CD14-positive monocyte (primary cell): ENCODE measurements around the gene MED27. TPM values are rescaled to one million over a fixed set of nuclear protein-coding genes. Genes with fewer than 3 reads are reported as not detected.

Experiments
- DNase-seq, 3 donors: peaks; one replicate each; pipeline ENCODE4 v3.0.0-alpha.2; 2011 to 2022
- H2AFZ ChIP-seq: 2 replicates; pipeline ENCODE4 v1.6.0; 2012; ENCODE audit warnings: mild to moderate bottlenecking, low read depth, low read length, inconsistent platforms; ENCODE audit not compliant: insufficient read depth, poor library complexity, severe bottlenecking
- H3K27ac ChIP-seq, 2 donors: 1 replicate in 1 of 2; 2 replicates in 1 of 2; pipeline ENCODE4 v1.5.1; 2012 to 2013; ENCODE audit warnings: low read length in 2 of 2, control low read depth in 1 of 2, inconsistent platforms in 1 of 2, low read depth in 1 of 2, mild to moderate bottlenecking in 1 of 2
- H3K27me3 ChIP-seq, 2 donors: one replicate each; pipeline versions ENCODE4 v1.6.0 to v1.6.1; 2011 to 2013; ENCODE audit warnings: low read length in 2 of 2; ENCODE audit not compliant: control insufficient read depth in 2 of 2, insufficient read depth in 2 of 2
- H3K36me3 ChIP-seq, 2 donors: replicated peaks in 1 of 2; 1 replicate in 1 of 2; 2 replicates in 1 of 2; pipeline versions ENCODE4 v1.5.1 to v1.6.1; 2012 to 2013; ENCODE audit warnings: low read length in 2 of 2, control low read depth in 1 of 2, inconsistent platforms in 1 of 2, mild to moderate bottlenecking in 1 of 2; ENCODE audit not compliant: insufficient read depth in 2 of 2, control insufficient read depth in 1 of 2
- H3K4me1 ChIP-seq, 2 donors: 1 replicate in 1 of 2; 2 replicates in 1 of 2; pipeline versions ENCODE4 v1.5.1 to v1.6.1; 2012 to 2013; ENCODE audit warnings: low read length in 2 of 2, control low read depth in 1 of 2, inconsistent platforms in 1 of 2, mild to moderate bottlenecking in 1 of 2, moderate library complexity in 1 of 2; ENCODE audit not compliant: insufficient read depth in 2 of 2, control insufficient read depth in 1 of 2
- H3K4me2 ChIP-seq: replicated peaks from 2 replicates; pipeline ENCODE3; 2012; ENCODE audit warnings: low read length, moderate library complexity, mild to moderate bottlenecking; ENCODE audit not compliant: poor library complexity, severe bottlenecking; ENCODE audit errors: extremely low read depth
- H3K4me3 ChIP-seq, 3 experiments: fragments of 200-600 bp in 1 of 3; sonication (generic) in 1 of 3; replicated peaks in 1 of 3; 1 replicate in 2 of 3; 2 replicates in 1 of 3; pipeline ENCODE4 v1.5.1; 2011 to 2013; ENCODE audit warnings: low read length in 3 of 3, mild to moderate bottlenecking in 3 of 3, control low read depth in 2 of 3, low read depth in 2 of 3, inconsistent platforms in 1 of 3, moderate library complexity in 1 of 3
- H3K79me2 ChIP-seq: 2 replicates; pipeline ENCODE4 v1.6.0; 2012; ENCODE audit warnings: mild to moderate bottlenecking, control low read depth, inconsistent platforms, low read length, moderate library complexity; ENCODE audit not compliant: insufficient read depth
- H3K9ac ChIP-seq: 2 replicates; pipeline ENCODE4 v1.6.0; 2017; ENCODE audit warnings: low read length, mild to moderate bottlenecking; ENCODE audit not compliant: insufficient read depth, poor library complexity, severe bottlenecking
- H3K9me3 ChIP-seq, 2 donors: replicated peaks in 1 of 2; 1 replicate in 1 of 2; 2 replicates in 1 of 2; pipeline versions ENCODE4 v1.5.1 to v1.6.1; 2012 to 2013; ENCODE audit warnings: low read length in 2 of 2, control low read depth in 1 of 2; ENCODE audit not compliant: control insufficient read depth in 1 of 2, insufficient read depth in 1 of 2
- H4K20me1 ChIP-seq: 2 replicates; pipeline ENCODE4 v1.6.0; 2012; ENCODE audit warnings: mild to moderate bottlenecking, low read length, control low read depth, moderate library complexity; ENCODE audit not compliant: insufficient read depth
- H3K27ac Mint-ChIP-seq, 7 donors: one replicate each; pipeline ENCODE4 v1.8.0; 2020; ENCODE audit warnings: mild to moderate bottlenecking in 7 of 7, mixed read lengths in 7 of 7, moderate library complexity in 6 of 7, inconsistent platforms in 2 of 7
- H3K27me3 Mint-ChIP-seq, 3 donors: one replicate each; pipeline ENCODE4 v1.8.0; 2021 to 2022; ENCODE audit warnings: low read depth in 3 of 3, mild to moderate bottlenecking in 3 of 3, mixed read lengths in 3 of 3, moderate library complexity in 3 of 3, inconsistent platforms in 1 of 3
- H3K36me3 Mint-ChIP-seq, 2 donors: one replicate each; pipeline ENCODE4 v1.8.0; 2020; ENCODE audit warnings: mixed read lengths in 2 of 2, inconsistent platforms in 1 of 2, mild to moderate bottlenecking in 1 of 2
- H3K4me1 Mint-ChIP-seq: one replicate; pipeline ENCODE4 v1.8.0; 2020; ENCODE audit warnings: mild to moderate bottlenecking, mixed read lengths
- H3K4me3 Mint-ChIP-seq, 2 donors: one replicate each; pipeline ENCODE4 v1.8.0; 2020; ENCODE audit warnings: mild to moderate bottlenecking in 2 of 2, mixed read lengths in 2 of 2, moderate library complexity in 1 of 2
- H3K9me3 Mint-ChIP-seq, 7 donors: one replicate each; pipeline ENCODE4 v1.8.0; 2020 to 2022; ENCODE audit warnings: mixed read lengths in 7 of 7, mild to moderate bottlenecking in 6 of 7, moderate library complexity in 6 of 7, inconsistent platforms in 2 of 7
- WGBS: methylation state at CpG from one replicate; pipeline ENCODE4 v1.1.5; 2013; ENCODE audit warnings: missing lambda C conversion rate; ENCODE audit not compliant: insufficient coverage; 5-methylcytosine and 5-hydroxymethylcytosine counted together
- intact Hi-C, 2 donors: fragments of 100-400 bp; cut with micrococcal nuclease; formaldehyde crosslinking; loops; one replicate each; pipeline versions ENCODE4 v1.15.0 to v1.15.1; 2023
- polyA plus RNA-seq, 3 donors: library from polyadenylated mRNA; depleted of rRNA in 1 of 3; unstranded in 2 of 3; stranded (reverse) in 1 of 3; fragments of 300-500 nt in 2 of 3; fragments of >200 nt in 1 of 3; fragmentation: Illumina TruSeq in 2 of 3; gene quantifications; 1 replicate in 2 of 3; 2 replicates in 1 of 3; pipeline ENCODE4 v1.2.3, GENCODE V29; 2012 to 2021
- TF ChIP-seq, protein P1 (sequence below): fragments of 200-600 bp; IDR thresholded peaks from one replicate; pipeline ENCODE4 v1.8.0; 2022; ENCODE audit warnings: antibody characterized with exemption, mild to moderate bottlenecking

MED27 gene
- polyA plus RNA-seq, 3 donors, result 14.0 to 26.9 (median 25.8) TPM

DNA sequence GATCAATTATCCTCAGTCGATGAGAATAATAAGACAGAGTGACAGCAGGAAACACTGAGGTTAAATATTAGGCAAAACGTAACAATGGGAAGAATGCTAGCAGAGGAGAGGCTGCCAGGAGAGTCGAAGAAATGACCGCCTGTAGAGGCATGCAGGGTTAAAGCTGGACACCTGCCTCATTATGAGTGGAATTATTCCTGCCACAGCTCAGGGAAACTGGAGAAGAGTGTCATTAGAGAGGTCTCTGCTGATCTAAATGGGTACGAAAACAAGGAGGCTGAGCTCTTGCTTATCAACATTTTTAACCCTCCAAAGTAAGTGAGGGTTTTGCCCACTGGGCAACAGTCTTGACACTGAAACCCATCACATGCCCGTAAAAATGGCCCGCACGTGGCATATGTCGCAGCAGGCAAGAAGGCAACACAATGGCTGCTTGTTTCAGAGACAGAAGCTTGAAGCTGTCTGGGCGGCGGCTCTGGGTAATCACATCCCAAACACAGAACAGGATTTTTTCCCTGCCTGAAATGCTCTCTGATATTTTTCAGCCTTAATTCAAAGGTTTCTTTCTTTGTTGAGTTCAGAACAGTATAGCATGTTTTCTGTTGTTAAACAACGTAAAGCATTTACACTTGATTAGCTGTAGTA lies 118.7 kb downstream of the MED27 start:
- Histone ChIP-seq H3K79me2 (no peaks in the 10 kb centered on the region), H3K9ac (no peak overlapping the region), H2AFZ (no peak overlapping the region), H3K27me3 (no peaks in the 10 kb centered on the region), H3K4me3 (no peak overlapping the region), H3K27ac (no peak overlapping the region), H3K4me1 (no peaks in the 10 kb centered on the region), H3K9me3 (no peaks in the 10 kb centered on the region), H4K20me1 (peaks cover under 1% of the 10 kb centered on the region), H3K4me2 (no peak overlapping the region), H3K36me3 (peaks cover 0 to 18% of the 10 kb centered on the region in 2 donors)
- Mint-ChIP-seq H3K9me3 (no peaks in the 10 kb centered on the region), H3K4me3 (no peak overlapping the region), H3K27ac (no peak overlapping the region), H3K36me3 (peaks cover 11 to 20% of the 10 kb centered on the region in 2 donors), H3K27me3 (no peaks in the 10 kb centered on the region), H3K4me1 (no peaks in the 10 kb centered on the region)
- TF ChIP-seq, protein P1, sequence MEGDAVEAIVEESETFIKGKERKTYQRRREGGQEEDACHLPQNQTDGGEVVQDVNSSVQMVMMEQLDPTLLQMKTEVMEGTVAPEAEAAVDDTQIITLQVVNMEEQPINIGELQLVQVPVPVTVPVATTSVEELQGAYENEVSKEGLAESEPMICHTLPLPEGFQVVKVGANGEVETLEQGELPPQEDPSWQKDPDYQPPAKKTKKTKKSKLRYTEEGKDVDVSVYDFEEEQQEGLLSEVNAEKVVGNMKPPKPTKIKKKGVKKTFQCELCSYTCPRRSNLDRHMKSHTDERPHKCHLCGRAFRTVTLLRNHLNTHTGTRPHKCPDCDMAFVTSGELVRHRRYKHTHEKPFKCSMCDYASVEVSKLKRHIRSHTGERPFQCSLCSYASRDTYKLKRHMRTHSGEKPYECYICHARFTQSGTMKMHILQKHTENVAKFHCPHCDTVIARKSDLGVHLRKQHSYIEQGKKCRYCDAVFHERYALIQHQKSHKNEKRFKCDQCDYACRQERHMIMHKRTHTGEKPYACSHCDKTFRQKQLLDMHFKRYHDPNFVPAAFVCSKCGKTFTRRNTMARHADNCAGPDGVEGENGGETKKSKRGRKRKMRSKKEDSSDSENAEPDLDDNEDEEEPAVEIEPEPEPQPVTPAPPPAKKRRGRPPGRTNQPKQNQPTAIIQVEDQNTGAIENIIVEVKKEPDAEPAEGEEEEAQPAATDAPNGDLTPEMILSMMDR, result no peak
- intact Hi-C loops, result no loop called here
- WGBS, result 93% methylated on average over 9 of the region's 12 CpGs
- no peak for DNase-seq

DNA sequence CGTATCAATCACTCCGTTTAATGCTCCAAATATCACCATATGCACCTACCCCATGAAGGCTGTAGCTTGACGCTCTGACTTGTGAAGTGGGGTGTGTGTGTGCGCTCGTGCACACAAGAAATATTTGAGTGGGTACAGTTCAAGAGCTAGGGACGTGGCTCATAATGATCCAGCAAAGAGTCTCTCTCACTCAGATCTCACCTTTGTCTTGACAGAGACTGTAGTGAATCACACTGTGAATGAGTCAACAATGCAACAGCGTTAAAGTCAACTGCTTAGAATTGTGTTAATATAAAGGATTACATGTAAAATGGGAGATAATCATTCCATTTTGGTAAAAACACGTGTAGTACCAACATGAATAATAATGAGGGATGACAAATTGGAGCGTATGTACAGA lies 119.4 kb downstream of the MED27 start:
- peaks cover 0 to 18% of the 10 kb centered on the region in 2 donors for H3K36me3 ChIP-seq
- Mint-ChIP-seq H3K9me3 (no peaks in the 10 kb centered on the region), H3K4me1 (no peaks in the 10 kb centered on the region), H3K36me3 (peaks cover 12 to 20% of the 10 kb centered on the region in 2 donors), H3K27me3 (no peaks in the 10 kb centered on the region), H3K4me3 (no peak overlapping the region), H3K27ac (no peak overlapping the region)
- no peak overlapping the region for H3K4me3 ChIP-seq
- TF ChIP-seq, protein P1, result no peak
- H3K9ac ChIP-seq, result no peak overlapping the region
- 88% methylated on average over 1 of the region's 9 CpGs for WGBS
- no peak overlapping the region for H3K4me2 ChIP-seq
- no peaks in the 10 kb centered on the region for H3K79me2 ChIP-seq
- no peak overlapping the region for H3K27ac ChIP-seq
- H3K9me3 ChIP-seq, result no peaks in the 10 kb centered on the region
- no peak for DNase-seq
- no peaks in the 10 kb centered on the region for H4K20me1 ChIP-seq
- intact Hi-C loops, result no loop called here
- H2AFZ ChIP-seq, result no peak overlapping the region
- no peaks in the 10 kb centered on the region for H3K4me1 ChIP-seq
- no peaks in the 10 kb centered on the region for H3K27me3 ChIP-seq
